ENCODE data around the gene ARNT2.
"Not testable (repeated sequence)": the region's sequence is repeated elsewhere in the genome, so short reads cannot be mapped to it uniquely, and the experiment has no call there.

ARNT2 gene

GRCh38 chr15:80640531-80641121, 236.4 kb downstream of the ARNT2 start:
- TF ChIP-seq, protein P1, sequence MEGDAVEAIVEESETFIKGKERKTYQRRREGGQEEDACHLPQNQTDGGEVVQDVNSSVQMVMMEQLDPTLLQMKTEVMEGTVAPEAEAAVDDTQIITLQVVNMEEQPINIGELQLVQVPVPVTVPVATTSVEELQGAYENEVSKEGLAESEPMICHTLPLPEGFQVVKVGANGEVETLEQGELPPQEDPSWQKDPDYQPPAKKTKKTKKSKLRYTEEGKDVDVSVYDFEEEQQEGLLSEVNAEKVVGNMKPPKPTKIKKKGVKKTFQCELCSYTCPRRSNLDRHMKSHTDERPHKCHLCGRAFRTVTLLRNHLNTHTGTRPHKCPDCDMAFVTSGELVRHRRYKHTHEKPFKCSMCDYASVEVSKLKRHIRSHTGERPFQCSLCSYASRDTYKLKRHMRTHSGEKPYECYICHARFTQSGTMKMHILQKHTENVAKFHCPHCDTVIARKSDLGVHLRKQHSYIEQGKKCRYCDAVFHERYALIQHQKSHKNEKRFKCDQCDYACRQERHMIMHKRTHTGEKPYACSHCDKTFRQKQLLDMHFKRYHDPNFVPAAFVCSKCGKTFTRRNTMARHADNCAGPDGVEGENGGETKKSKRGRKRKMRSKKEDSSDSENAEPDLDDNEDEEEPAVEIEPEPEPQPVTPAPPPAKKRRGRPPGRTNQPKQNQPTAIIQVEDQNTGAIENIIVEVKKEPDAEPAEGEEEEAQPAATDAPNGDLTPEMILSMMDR (IDR thresholded peaks at IDR 0.05; ENCODE audit: control extremely low read depth, extremely low read depth, low read depth, missing control alignments) = no peak
- no peak for DNase-seq (ENCODE audit: extremely low spot score)

DNA sequence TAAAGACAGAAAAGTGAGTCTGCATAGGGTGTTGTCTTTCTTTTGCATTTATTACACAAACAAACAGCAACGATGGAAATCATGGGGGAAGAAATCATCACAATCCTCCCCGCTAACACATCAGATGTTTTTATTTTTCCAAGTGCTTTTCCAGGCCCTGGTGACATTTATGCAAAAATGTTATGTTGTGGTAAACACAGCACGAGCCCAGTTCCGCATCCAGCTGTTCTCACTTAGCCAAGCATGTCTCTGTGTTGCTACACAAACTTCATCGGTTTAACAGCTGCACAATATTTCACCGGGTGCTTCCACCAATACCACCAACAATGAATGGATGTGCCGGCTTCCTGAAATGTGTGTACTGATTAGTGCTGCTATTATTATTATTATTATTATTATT, 237.2 kb downstream of the ARNT2 start:
- no peak for DNase-seq (ENCODE audit: extremely low spot score)
- TF ChIP-seq, protein P1 (IDR thresholded peaks at IDR 0.05; ENCODE audit: control extremely low read depth, extremely low read depth, low read depth, missing control alignments) = no peak
- POLR2A ChIA-PET = no interaction called here
- CTCF ChIA-PET = interaction anchor here (1.7 kb wide), 1 partner anchor 33 kb away, joined by 4 read pairs; no protein-coding TSS in a partner anchor

More at GRCh38 chr15:80640531-80641121, 236.4 kb downstream of the ARNT2 start:
- POLR2A ChIA-PET = no interaction called here
- CTCF ChIA-PET = no interaction called here

DNA sequence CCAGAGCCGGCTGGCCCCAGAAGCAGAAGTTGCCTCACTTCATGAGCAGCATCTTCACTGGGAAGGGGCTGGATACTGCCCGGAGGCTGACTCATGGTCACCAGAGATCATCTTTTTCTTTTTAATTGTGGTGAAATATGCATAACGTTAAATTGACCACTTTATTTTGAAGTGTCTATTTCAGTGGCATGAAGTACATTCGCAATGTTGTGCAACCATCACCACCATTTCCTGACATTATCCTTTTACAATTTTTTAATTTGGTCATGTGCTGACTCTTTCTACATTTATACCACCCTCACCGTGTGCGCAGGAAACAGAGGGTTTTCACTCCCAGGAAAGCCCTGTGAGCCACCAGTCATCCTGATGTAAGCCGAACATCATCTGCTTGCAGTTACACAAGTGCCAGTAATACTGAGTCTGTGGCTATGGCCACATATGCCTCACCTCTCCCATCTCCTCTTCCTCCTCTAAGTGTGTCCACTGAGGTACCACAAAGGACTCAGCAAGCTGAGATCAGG, 239.3 kb downstream of the ARNT2 start:
- TF ChIP-seq, protein P1 (IDR thresholded peaks at IDR 0.05; ENCODE audit: control extremely low read depth, extremely low read depth, low read depth, missing control alignments) = no peak
- POLR2A ChIA-PET = no interaction called here
- DNase-seq (ENCODE audit: extremely low spot score) = no peak
- CTCF ChIA-PET = no interaction called here

GRCh38 chr15:80645494-80646065, 241.4 kb downstream of the ARNT2 start:
- no peak for DNase-seq (ENCODE audit: extremely low spot score)
- ChIA-PET CTCF (interaction anchor here (1.3 kb wide), 1 partner anchor 621 kb away, joined by 4 read pairs; no protein-coding TSS in a partner anchor), POLR2A (no interaction called here)
- TF ChIP-seq, protein P1 (IDR thresholded peaks at IDR 0.05; ENCODE audit: control extremely low read depth, extremely low read depth, low read depth, missing control alignments) = no peak

- CTCF ChIA-PET; DNase-seq (ENCODE audit: extremely low spot score); POLR2A ChIA-PET: not testable (repeated sequence)
Observed at GRCh38 chr15:80647424-80647823, 243.2 kb downstream of the ARNT2 start.
